PC-3 (cell line): ENCODE data around the gene TTC28.

Source experiments
- CTCF ChIP-seq: fragments of 300-600 bp; sonication (generic); conservative IDR thresholded peaks from 2 replicates; pipeline ENCODE4 v1.5.1; 2017; ENCODE audit warnings: antibody characterized with exemption, low read depth, mild to moderate bottlenecking, low read length
- EZH2phosphoT487 ChIP-seq: fragments of 300-600 bp; sonication (generic); IDR thresholded peaks from 2 replicates; pipeline ENCODE4 v1.6.1; 2018; ENCODE audit warnings: mild to moderate bottlenecking, antibody characterized with exemption, low read length, borderline replicate concordance

GRCh38 chr22:28505416-28506149 lies 174.1 kb downstream of the TTC28 start:
- TF ChIP-seq CTCF (no peak), EZH2phosphoT487 (no peak)
